CD4-positive, alpha-beta T cell (primary cell): ENCODE data around the gene KDSR. TPM values are rescaled to one million over a fixed set of nuclear protein-coding genes. Genes with fewer than 3 reads are reported as not detected.
A peak's percentile ranks its signal among the peaks of the same experiment; 100 is the strongest.

ENCODE experiments used
- ATAC-seq: fragments of 200-7000 bp; cut with Tn5 transposase; one replicate; pipeline ENCODE4 v1.10.0; 2022; ENCODE audit warnings: mild to moderate bottlenecking; ENCODE audit not compliant: poor library complexity
- CTCF ChIA-PET: fragments of 350-600 bp; sonication (Branson Sonifier 250); formaldehyde crosslinking; loops from one replicate; lab custom pipeline; 2021; ENCODE audit warnings: antibody characterized with exemption, inconsistent platforms; lab: Charles Lee
- POLR2A ChIA-PET: fragments of 350-600 bp; sonication (Branson Sonifier 250); formaldehyde crosslinking; loops from one replicate; lab custom pipeline; 2021; ENCODE audit warnings: antibody characterized with exemption, inconsistent platforms; lab: Charles Lee
- DNase-seq, 14 experiments: peaks; one replicate each; pipeline ENCODE4 v3.0.0-alpha.2; 2013 to 2020; ENCODE audit warnings: mixed read lengths in 2 of 14
- H3K27ac ChIP-seq, 2 donors: one replicate each; pipeline versions ENCODE4 v1.5.1 to v1.7.0; 2013; ENCODE audit warnings: low read length in 2 of 2, low read depth in 1 of 2, mild to moderate bottlenecking in 1 of 2
- H3K27me3 ChIP-seq, 2 experiments: 1 replicate in 1 of 2; 2 replicates in 1 of 2; pipeline versions ENCODE4 v1.6.1 to v1.7.0; 2013; ENCODE audit warnings: low read length in 2 of 2, control low read depth in 1 of 2, mild to moderate bottlenecking in 1 of 2, moderate library complexity in 1 of 2; ENCODE audit not compliant: insufficient read depth in 2 of 2, control insufficient read depth in 1 of 2
- H3K36me3 ChIP-seq: one replicate; pipeline ENCODE4 v1.6.1; 2013; ENCODE audit warnings: low read length, control low read depth; ENCODE audit not compliant: insufficient read depth
- H3K4me1 ChIP-seq: one replicate; pipeline ENCODE4 v1.6.1; 2013; ENCODE audit warnings: low read length, control low read depth; ENCODE audit not compliant: insufficient read depth
- H3K4me3 ChIP-seq: one replicate; pipeline ENCODE4 v1.5.1; 2013; ENCODE audit warnings: mild to moderate bottlenecking, low read length, moderate library complexity
- H3K9me3 ChIP-seq, 2 experiments: 1 replicate in 1 of 2; 2 replicates in 1 of 2; pipeline versions ENCODE4 v1.6.1 to v1.7.0; 2013; ENCODE audit warnings: low read length in 2 of 2, mild to moderate bottlenecking in 2 of 2, control low read depth in 1 of 2, moderate library complexity in 1 of 2; ENCODE audit not compliant: control insufficient read depth in 1 of 2, insufficient read depth in 1 of 2
- H3K27ac Mint-ChIP-seq: one replicate; pipeline ENCODE4 v1.8.0; 2020; ENCODE audit warnings: mixed read lengths
- H3K27me3 Mint-ChIP-seq: one replicate; pipeline ENCODE4 v1.8.0; 2021; ENCODE audit warnings: mixed read lengths
- H3K36me3 Mint-ChIP-seq: one replicate; pipeline ENCODE4 v1.8.0; 2021; ENCODE audit warnings: low read depth, mixed read lengths
- H3K4me1 Mint-ChIP-seq: one replicate; pipeline ENCODE4 v1.8.0; 2021; ENCODE audit warnings: low read depth, mixed read lengths
- H3K4me3 Mint-ChIP-seq: one replicate; pipeline ENCODE4 v1.8.0; 2020; ENCODE audit warnings: mild to moderate bottlenecking, mixed read lengths
- H3K9me3 Mint-ChIP-seq: one replicate; pipeline ENCODE4 v1.8.0; 2020; ENCODE audit warnings: mixed read lengths
- CTCF ChIP-seq: fragments of 200-600 bp; IDR thresholded peaks from one replicate; pipeline ENCODE4 v1.8.0; 2022; ENCODE audit warnings: antibody characterized with exemption, mild to moderate bottlenecking
- intact Hi-C, 2 experiments: fragments of 100-400 bp; cut with DNase I in 1 of 2; cut with micrococcal nuclease in 1 of 2; formaldehyde crosslinking; loops; one replicate each; pipeline versions ENCODE4 v1.15.1 to v1.9.0; 2023 to 2025; cut with DNase I, micrococcal nuclease
- total RNA-seq, 174 experiments: library from RNA in 2 of 174; stranded (reverse) in 2 of 174; gene quantifications; one replicate each; pipeline ENCODE4 v1.2.3 and lab custom pipeline; 2021 to 2026

KDSR gene
- total RNA-seq, 2 experiments from 2014 or later: 21.1 to 23.5 TPM

- Histone ChIP-seq H3K4me3 (no peak overlapping the region), H3K27me3 (no peaks in the 10 kb centered on the region), H3K4me1 (peaks cover 17% of the 10 kb centered on the region), H3K36me3 (no peaks in the 10 kb centered on the region), H3K27ac (no peak overlapping the region), H3K9me3 (no peaks in the 10 kb centered on the region)
- Mint-ChIP-seq H3K4me3 (peak overlapping the region; percentile 56), H3K27me3 (no peaks in the 10 kb centered on the region), H3K9me3 (no peaks in the 10 kb centered on the region), H3K36me3 (peaks cover 19% of the 10 kb centered on the region), H3K27ac (peak overlapping the region; percentile 45), H3K4me1 (peaks cover 27% of the 10 kb centered on the region)
- CTCF ChIA-PET: interaction anchor here (0.6 to 2.6 kb wide), 20 partner anchors 9 to 640 kb away, joined by 3 to 36 read pairs (median 4); no protein-coding TSS in a partner anchor
- POLR2A ChIA-PET: interaction anchor here (0.6 to 3.8 kb wide), 5 partner anchors 168 to 305 kb away, joined by 3 to 23 read pairs (median 3); no protein-coding TSS in a partner anchor
- intact Hi-C loops: loop anchor here (1.0 to 10.0 kb wide), 4 partner anchors 114 to 608 kb away; partner anchors contain the start of gene PHLPP1 (in 2 of the 2)
- DNase-seq (peak; percentile 32 to 84 (median 48)), ATAC-seq (no peak)
- TF ChIP-seq CTCF: peak; percentile 72
These were observed 43.9 kb downstream of the KDSR start for GRCh38 chr18:63322908-63323634.

GRCh38 chr18:63322206-63322605, 44.8 kb downstream of the KDSR start:
- H3K27ac ChIP-seq: no peak overlapping the region
- H3K9me3 ChIP-seq: no peaks in the 10 kb centered on the region
- Mint-ChIP-seq H3K9me3 (no peaks in the 10 kb centered on the region), H3K4me3 (peak overlapping the region; percentile 76), H3K4me1 (peaks cover 36% of the 10 kb centered on the region), H3K36me3 (peaks cover 26% of the 10 kb centered on the region), H3K27me3 (no peaks in the 10 kb centered on the region), H3K27ac (peak overlapping the region; percentile 95)
- CTCF ChIA-PET: interaction anchor here (0.6 to 2.6 kb wide), 9 partner anchors 117 to 306 kb away, joined by 3 to 36 read pairs (median 8); no protein-coding TSS in a partner anchor
- DNase-seq (no peak), ATAC-seq (no peak)
- POLR2A ChIA-PET: interaction anchor here (1.5 to 3.8 kb wide), 2 partner anchors 168 to 189 kb away, joined by 3 to 23 read pairs; no protein-coding TSS in a partner anchor
- intact Hi-C loops: loop anchor here (5.0 to 10.0 kb wide), 2 partner anchors 115 to 607 kb away; partner anchors contain the start of gene PHLPP1 (in 2 of the 2)
- H3K36me3 ChIP-seq: no peaks in the 10 kb centered on the region
- H3K27me3 ChIP-seq: no peaks in the 10 kb centered on the region
- peaks cover 17% of the 10 kb centered on the region for H3K4me1 ChIP-seq
- no peak for TF ChIP-seq CTCF
- H3K4me3 ChIP-seq: no peak overlapping the region

- peak overlapping the region; percentile 91 for H3K4me3 Mint-ChIP-seq
- no peak overlapping the region for H3K4me3 ChIP-seq
These were observed 45.7 kb downstream of the KDSR start for GRCh38 chr18:63321291-63321690.

More at GRCh38 chr18:63321291-63321690, 45.7 kb downstream of the KDSR start:
- intact Hi-C loops: loop anchor here (5.0 to 10.0 kb wide), 2 partner anchors 116 to 606 kb away; partner anchors contain the start of gene PHLPP1 (in 2 of the 2)
- ChIA-PET POLR2A (interaction anchor here (0.5 to 3.8 kb wide), 4 partner anchors 96 to 305 kb away, joined by 3 to 23 read pairs (median 4); partner anchors contain the start of gene VPS4B), CTCF (interaction anchor here (0.7 to 2.6 kb wide), 2 partner anchors 305 kb away, joined by 4 to 36 read pairs; no protein-coding TSS in a partner anchor)
- Histone ChIP-seq H3K36me3 (no peaks in the 10 kb centered on the region), H3K27me3 (no peaks in the 10 kb centered on the region), H3K27ac (no peak overlapping the region), H3K9me3 (no peaks in the 10 kb centered on the region), H3K4me1 (peaks cover 17% of the 10 kb centered on the region)
- DNase-seq (no peak), ATAC-seq (no peak)
- Mint-ChIP-seq H3K27me3 (no peaks in the 10 kb centered on the region), H3K27ac (peak overlapping the region; percentile 95), H3K4me1 (peaks cover 45% of the 10 kb centered on the region), H3K9me3 (no peaks in the 10 kb centered on the region), H3K36me3 (peaks cover 26% of the 10 kb centered on the region)
- TF ChIP-seq CTCF: no peak
